ENCODE data around the gene KRT84.
"Not testable (repeated sequence)": the region's sequence is repeated elsewhere in the genome, so short reads cannot be mapped to it uniquely, and the experiment has no call there.

KRT84 gene

GRCh38 chr12:52413782-52414345, 28.4 kb upstream of the KRT84 start:
- TF ChIP-seq CTCF (IDR thresholded peaks at IDR 0.05) = no peak
- H3K27ac Mint-ChIP-seq = no peak overlapping the region
- H3K4me1 Mint-ChIP-seq = peaks cover 22% of the 10 kb centered on the region
- peaks cover 6% of the 10 kb centered on the region for H3K9me3 Mint-ChIP-seq
- no peak overlapping the region for H3K4me3 Mint-ChIP-seq
- H3K36me3 Mint-ChIP-seq (ENCODE audit: low read depth) = no peaks in the 10 kb centered on the region
- DNase-seq = no peak
- H3K27me3 Mint-ChIP-seq (ENCODE audit: low read depth, poor library complexity) = no peaks in the 10 kb centered on the region

GRCh38 chr12:52413202-52413601, 27.8 kb upstream of the KRT84 start:
- Mint-ChIP-seq H3K4me3 (no peak overlapping the region), H3K27ac (no peak overlapping the region), H3K36me3 (ENCODE audit: low read depth) (no peaks in the 10 kb centered on the region), H3K4me1 (peaks cover 22% of the 10 kb centered on the region), H3K9me3 (peaks cover 13% of the 10 kb centered on the region), H3K27me3 (ENCODE audit: low read depth, poor library complexity) (no peaks in the 10 kb centered on the region)
- no peak for DNase-seq
- no peak for TF ChIP-seq CTCF (IDR thresholded peaks at IDR 0.05)

- no peak for TF ChIP-seq CTCF (IDR thresholded peaks at IDR 0.05)
- H3K4me1 Mint-ChIP-seq = peaks cover 22% of the 10 kb centered on the region
- H3K36me3 Mint-ChIP-seq (ENCODE audit: low read depth) = no peaks in the 10 kb centered on the region
- no peak overlapping the region for H3K27ac Mint-ChIP-seq
- H3K4me3 Mint-ChIP-seq = no peak overlapping the region
- H3K9me3 Mint-ChIP-seq = peaks cover 18% of the 10 kb centered on the region
- DNase-seq = no peak
- no peaks in the 10 kb centered on the region for H3K27me3 Mint-ChIP-seq (ENCODE audit: low read depth, poor library complexity)
Measured at GRCh38 chr12:52411815-52412214, 26.4 kb upstream of the KRT84 start.

- H3K27ac Mint-ChIP-seq; H3K36me3 Mint-ChIP-seq (ENCODE audit: low read depth); H3K27me3 Mint-ChIP-seq (ENCODE audit: low read depth, poor library complexity); DNase-seq; H3K4me3 Mint-ChIP-seq: not testable (repeated sequence)
- Mint-ChIP-seq H3K4me1 (peaks cover 16% of the 10 kb centered on the region), H3K9me3 (peaks cover 18% of the 10 kb centered on the region)
Measured at GRCh38 chr12:52410589-52411248, 25.3 kb upstream of the KRT84 start.

- H3K27me3 Mint-ChIP-seq (ENCODE audit: low read depth, poor library complexity) = no peaks in the 10 kb centered on the region
- H3K36me3 Mint-ChIP-seq (ENCODE audit: low read depth) = no peaks in the 10 kb centered on the region
- TF ChIP-seq CTCF (IDR thresholded peaks at IDR 0.05) = no peak
- peaks cover 18% of the 10 kb centered on the region for H3K9me3 Mint-ChIP-seq
- H3K27ac Mint-ChIP-seq = no peak overlapping the region
- DNase-seq = no peak
- peaks cover under 1% of the 10 kb centered on the region for H3K4me1 Mint-ChIP-seq
- H3K4me3 Mint-ChIP-seq = no peak overlapping the region
Measured at GRCh38 chr12:52407918-52408317, 22.5 kb upstream of the KRT84 start.

GRCh38 chr12:52405922-52406385, 20.5 kb upstream of the KRT84 start, which contains the start of gene KRT82:
KRT82 (minus strand) TSS chr12:52406335; CDS start chr12:52406277, 58 bp downstream.
- Mint-ChIP-seq H3K9me3 (peaks cover 15% of the 10 kb centered on the region), H3K4me3 (no peak within 1 kb of the TSS), H3K27ac (no peak within 1 kb of the TSS), H3K4me1 (no peaks in the 10 kb centered on the region), H3K36me3 (ENCODE audit: low read depth) (no peaks in the 10 kb centered on the region), H3K27me3 (ENCODE audit: low read depth, poor library complexity) (peaks cover 6% of the 10 kb centered on the region)
- no peak for TF ChIP-seq CTCF (IDR thresholded peaks at IDR 0.05)
- no peak for DNase-seq
